KG1 (cell line): Measurements from ENCODE around the gene CTSC.

Experiments
- DNase-seq: peaks from one replicate; lab custom pipeline; 2025; lab: John Stamatoyannopoulos, UW

The CTSC gene

GRCh38 chr11:88337181-88337986 lies at the start of gene CTSC:
TSS of gene CTSC (minus strand) at chr11:88337736. CDS start at chr11:88337672, 64 bp downstream.
- peak; percentile 93 for DNase-seq

DNA sequence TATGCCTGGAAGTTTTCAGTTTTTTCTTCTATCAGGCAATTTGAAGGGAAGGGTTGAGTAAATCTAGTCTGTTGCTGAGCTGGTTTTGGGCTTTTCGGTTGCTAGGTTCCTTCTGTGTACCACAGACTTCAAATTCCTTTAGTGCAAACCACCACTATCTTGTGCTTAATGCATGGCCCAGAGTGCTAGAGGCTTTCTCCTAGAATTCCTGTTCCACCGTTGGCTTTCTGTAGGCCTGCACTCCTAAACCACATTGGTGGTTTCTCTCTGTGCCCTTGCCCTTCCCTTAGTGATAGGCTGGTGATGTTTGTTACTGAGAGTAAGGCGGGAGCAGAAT lies 47.1 kb upstream of the CTSC start:
- no peak for DNase-seq

DNA sequence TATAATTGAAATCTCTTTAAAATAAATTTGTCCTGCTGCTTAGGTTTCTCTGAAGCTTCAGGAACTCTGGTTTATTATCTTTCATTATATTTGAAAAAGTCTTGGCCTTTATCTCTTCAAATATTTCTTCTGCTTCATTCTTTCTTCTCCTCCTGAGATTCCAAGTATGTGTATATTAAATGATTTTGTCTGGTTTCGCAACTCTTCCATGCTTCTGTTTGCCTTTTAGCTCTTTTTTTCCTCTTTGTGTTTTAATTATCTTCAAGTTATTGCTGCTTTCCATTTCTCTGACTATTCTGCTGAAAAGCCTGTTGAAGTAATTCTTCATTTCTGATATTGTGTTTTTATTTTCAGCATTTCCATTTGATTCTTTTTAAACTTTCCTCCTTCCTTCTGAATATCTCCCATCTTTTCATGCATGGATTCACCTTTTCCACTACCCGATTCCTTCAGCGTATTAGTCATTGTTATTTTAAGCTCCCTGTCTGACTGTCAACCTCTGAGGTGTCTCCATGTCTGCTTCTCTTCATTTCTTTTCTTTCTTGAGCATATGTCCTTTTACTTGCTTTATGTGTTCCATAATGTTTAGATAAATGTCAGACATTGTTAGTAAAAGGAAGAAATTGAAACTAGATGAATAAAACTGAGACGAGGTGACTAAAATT lies 46.6 kb upstream of the CTSC start:
- no peak for DNase-seq

DNA sequence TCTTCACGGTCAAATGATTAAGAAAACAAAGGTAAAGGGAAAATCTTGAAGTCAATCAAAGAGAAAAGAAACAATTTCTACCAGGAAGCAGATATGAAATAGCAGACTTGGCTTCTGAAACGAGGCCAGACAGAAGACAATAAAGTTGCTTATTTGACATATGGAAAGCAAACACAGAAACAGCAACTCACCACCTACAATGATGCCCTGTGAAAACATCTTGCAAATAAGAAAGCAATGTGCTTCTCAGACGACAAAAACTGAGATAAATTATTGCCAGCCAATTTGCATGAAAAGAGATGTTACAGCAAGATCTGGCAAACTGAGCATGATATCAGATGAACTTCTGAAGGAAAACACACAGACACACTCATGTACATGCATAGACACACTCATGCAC lies 45.9 kb upstream of the CTSC start:
- no peak for DNase-seq

- DNase-seq: no peak
Measured at GRCh38 chr11:88379130-88379529, 41.6 kb upstream of the CTSC start.

- no peak for DNase-seq
Measured at GRCh38 chr11:88378422-88379066, 41.0 kb upstream of the CTSC start.

- no peak for DNase-seq
Measured at GRCh38 chr11:88377646-88378045, 40.1 kb upstream of the CTSC start.

DNA sequence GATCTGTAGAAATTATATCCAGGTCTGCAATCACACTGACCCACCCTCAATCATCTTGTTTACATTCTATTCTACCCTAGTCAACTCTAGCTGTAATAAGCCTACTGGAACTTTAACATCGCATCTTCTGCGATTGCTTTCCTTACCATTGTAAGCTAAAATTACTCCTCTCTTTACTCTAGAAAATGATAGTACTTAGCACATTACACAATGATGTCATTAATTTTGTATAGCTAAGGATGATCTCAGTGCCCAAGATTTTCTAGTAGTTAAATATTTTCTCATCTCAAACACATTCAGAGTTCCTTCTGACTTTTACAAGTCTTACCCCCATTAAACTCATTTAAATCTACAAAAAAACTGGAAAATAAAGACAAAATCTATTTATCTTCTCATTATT lies 39.6 kb upstream of the CTSC start:
- DNase-seq: no peak

- DNase-seq: no peak
Measured at GRCh38 chr11:88375927-88376470, 38.5 kb upstream of the CTSC start.

DNA sequence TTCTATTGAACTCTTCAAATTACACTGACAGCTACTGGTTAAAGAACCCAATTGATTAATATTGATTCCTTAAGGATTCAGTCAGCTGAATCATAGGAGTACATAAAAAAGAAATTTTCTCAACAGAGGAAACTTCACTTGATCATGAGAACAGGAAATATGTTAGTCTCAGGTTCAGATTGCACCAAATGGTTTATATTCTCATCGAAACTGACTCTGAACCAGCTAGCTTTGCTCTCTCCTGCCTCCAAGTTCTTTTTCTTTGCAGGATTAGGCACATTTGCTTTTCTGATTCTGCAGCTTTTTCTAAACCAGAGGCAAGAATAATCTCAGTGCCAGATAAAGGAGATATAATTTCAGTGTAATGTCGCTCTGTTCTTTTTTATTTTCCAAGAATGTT lies 33.2 kb upstream of the CTSC start:
- DNase-seq: no peak

- no peak for DNase-seq
Measured at GRCh38 chr11:88367310-88367709, 29.8 kb upstream of the CTSC start.

- no peak for DNase-seq
Measured at GRCh38 chr11:88363648-88364065, 26.1 kb upstream of the CTSC start.

GRCh38 chr11:88363004-88363403 lies 25.5 kb upstream of the CTSC start:
- DNase-seq: no peak

DNA sequence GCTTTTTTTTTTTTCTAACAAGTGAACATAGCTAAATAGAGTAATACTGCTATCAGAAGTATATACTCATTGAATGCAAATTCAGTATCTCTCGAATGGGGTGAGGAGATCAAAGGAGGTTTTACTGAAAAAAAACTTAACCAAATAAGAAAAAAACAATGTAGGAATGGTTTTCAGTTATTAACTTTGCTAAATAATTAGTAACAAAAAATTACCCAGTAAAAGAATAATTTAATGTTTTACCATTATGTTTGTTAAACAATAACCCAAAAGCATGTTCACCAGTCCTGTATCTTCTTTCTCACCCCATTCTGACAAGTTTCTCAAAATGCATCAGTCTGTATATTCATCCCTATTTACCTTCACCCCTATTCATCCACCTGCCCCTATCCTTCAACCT lies 22.6 kb upstream of the CTSC start:
- no peak for DNase-seq

DNA sequence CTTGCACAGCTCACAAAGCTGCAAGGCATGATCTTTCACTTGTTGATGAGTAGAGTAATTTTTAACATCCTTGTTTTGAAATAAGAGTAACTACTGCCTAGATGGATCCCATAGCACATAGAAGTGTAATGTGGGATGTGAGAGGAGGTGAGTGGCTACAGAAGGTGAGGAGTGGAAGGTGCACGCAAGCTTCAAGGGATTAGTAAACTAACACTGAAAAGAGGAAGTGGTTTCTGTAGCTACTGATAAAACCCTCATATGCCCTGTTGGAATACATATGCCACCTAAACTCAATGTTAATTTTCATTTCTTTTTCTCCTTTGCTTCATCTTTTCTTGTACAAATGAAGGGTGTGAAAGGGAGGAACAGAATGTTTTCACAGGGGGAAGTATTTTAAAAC lies 22.0 kb upstream of the CTSC start:
- peak; percentile 38 for DNase-seq

GRCh38 chr11:88359114-88359513 lies 21.6 kb upstream of the CTSC start:
- DNase-seq: no peak

GRCh38 chr11:88358040-88358431 lies 20.5 kb upstream of the CTSC start:
- DNase-seq: no peak

GRCh38 chr11:88357323-88358039 lies 19.9 kb upstream of the CTSC start:
- no peak for DNase-seq

- DNase-seq: no peak
Measured at GRCh38 chr11:88355887-88356286, 18.4 kb upstream of the CTSC start.

- peak; percentile 26 for DNase-seq
Measured at GRCh38 chr11:88354912-88355311, 17.4 kb upstream of the CTSC start.

DNA sequence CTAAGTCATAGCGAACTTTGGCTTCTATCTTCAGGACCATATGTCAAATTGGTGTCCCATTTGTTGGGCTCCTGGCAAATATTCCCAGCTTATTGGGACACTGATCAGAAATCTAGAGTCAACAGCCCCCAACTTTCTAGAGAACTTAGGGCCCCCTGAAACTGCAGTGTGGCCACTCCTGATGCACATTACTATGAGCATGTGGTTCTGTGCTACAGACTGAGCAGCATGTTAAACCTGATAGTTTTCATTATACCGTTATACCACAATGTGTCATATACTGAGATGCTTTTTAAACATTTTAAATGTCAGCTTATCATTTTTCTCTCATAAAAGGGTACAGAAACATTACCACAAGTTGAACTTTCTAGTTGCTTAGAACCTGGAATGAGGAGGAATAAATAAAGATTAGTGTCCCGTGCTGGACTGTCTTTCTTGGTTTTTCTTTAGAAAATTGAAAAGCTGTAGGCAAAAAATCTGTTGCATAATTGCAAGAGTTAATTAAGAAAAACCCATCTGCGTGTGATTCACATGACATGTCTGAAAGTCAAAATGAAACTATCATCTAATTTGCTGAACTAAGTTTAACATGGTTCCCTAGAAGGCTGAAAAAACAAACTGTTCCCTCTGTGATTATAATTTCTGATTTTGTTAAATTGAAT lies 16.4 kb upstream of the CTSC start:
- DNase-seq: no peak

- no peak for DNase-seq
Measured at GRCh38 chr11:88353386-88353785, 15.8 kb upstream of the CTSC start.
